Heart left ventricle (tissue), 16 donors: ENCODE results near the gene AREL1. TPM values are rescaled to one million over a fixed set of nuclear protein-coding genes. Genes with fewer than 3 reads are reported as not detected.

Experiments used
- ATAC-seq, 4 donors: fragments of 200-7000 bp; cut with Tn5 transposase; one replicate each; pipeline ENCODE4 v1.9.1; 2020 to 2022; ENCODE audit warnings: moderate library complexity in 4 of 4, mild to moderate bottlenecking in 3 of 4, moderate number of reproducible peaks in 1 of 4
- DNase-seq, 5 donors: peaks; one replicate each; pipeline ENCODE4 v3.0.0-alpha.2; 2020
- H3K27ac ChIP-seq, 12 donors: fragments of 200-600 bp; sonication (generic) in 4 of 12; one replicate each; pipeline versions ENCODE4 v1.5.0 to v1.8.0; 2016 to 2022; ENCODE audit warnings: mild to moderate bottlenecking in 2 of 12
- H3K27me3 ChIP-seq, 9 donors: fragments of 200-600 bp; sonication (generic) in 2 of 9; one replicate each; pipeline versions ENCODE4 v1.5.1 to v1.8.0; 2016 to 2022; ENCODE audit warnings: mild to moderate bottlenecking in 3 of 9
- H3K36me3 ChIP-seq, 9 donors: fragments of 200-600 bp; sonication (generic) in 2 of 9; one replicate each; pipeline versions ENCODE4 v1.5.0 to v1.8.0; 2018 to 2022; ENCODE audit warnings: mild to moderate bottlenecking in 2 of 9
- H3K4me1 ChIP-seq, 12 donors: fragments of 200-600 bp; sonication (generic) in 4 of 12; one replicate each; pipeline versions ENCODE4 v1.5.0 to v1.8.0; 2016 to 2022; ENCODE audit warnings: mild to moderate bottlenecking in 3 of 12
- H3K4me3 ChIP-seq, 12 donors: fragments of 200-600 bp; sonication (generic) in 4 of 12; one replicate each; pipeline versions ENCODE4 v1.5.0 to v1.8.0; 2017 to 2022; ENCODE audit warnings: mild to moderate bottlenecking in 9 of 12, moderate library complexity in 4 of 12
- H3K9me3 ChIP-seq, 12 donors: fragments of 200-600 bp; sonication (generic) in 4 of 12; one replicate each; pipeline versions ENCODE4 v1.5.0 to v1.8.0; 2016 to 2022; ENCODE audit warnings: mild to moderate bottlenecking in 1 of 12
- CTCF ChIP-seq, 12 donors: fragments of 200-600 bp; sonication (generic) in 4 of 12; IDR thresholded peaks; one replicate each; pipeline versions ENCODE4 v1.5.0 to v1.8.0; 2018 to 2022; ENCODE audit warnings: antibody characterized with exemption in 12 of 12, mild to moderate bottlenecking in 5 of 12
- POLR2A ChIP-seq, 2 donors: fragments of 450-650 bp; IDR thresholded peaks; one replicate each; pipeline ENCODE4 v1.6.1; 2017; ENCODE audit warnings: antibody characterized with exemption in 2 of 2, mild to moderate bottlenecking in 2 of 2, moderate library complexity in 2 of 2
- WGBS, 4 donors: extraction: QIAGEN DNeasy Blood & Tissue Kit in 2 of 4; methylation state at CpG; one replicate each; pipeline versions ENCODE4 v1.1.5 to v1.1.7; 2013 to 2018; 5-methylcytosine and 5-hydroxymethylcytosine counted together
- intact Hi-C, 10 donors: fragments of 100-400 bp; cut with DNase I; formaldehyde crosslinking; loops; one replicate each; pipeline versions ENCODE4 v1.11.1 to v1.14.2; 2022
- polyA plus RNA-seq, 2 donors: library from polyadenylated mRNA; stranded (reverse); fragments of 200-250 nt; gene quantifications; one replicate each; pipeline ENCODE4 v1.2.3, GENCODE V29; 2013
- total RNA-seq, 9 donors: library from RNA; depleted of rRNA in 2 of 9; stranded (reverse); fragments of >200 nt in 2 of 9; fragmentation: NEBNext Ultra II Directional in 3 of 9; extraction: Animal tissue kit (Norgen Biotek cat#: 25700) in 3 of 9; gene quantifications; one replicate each; pipeline versions ENCODE4 v1.1.0 to v1.2.4, GENCODE V29; 2016 to 2023
- donor health status: ischemic (EF 13 %, LVEDD 7.1; RV severe dilation, severe dysfunction).
- donor health status: healthy with polysubstance abuse.
- donor health status: DM: no; HTN: yes; CAD: no.
- donor health status: DM: no; HTN: no; CAD: no.
- donor health status: ischemic (EF 25% LVEDD 6.9; RV normal size, moderate dysfunction).
- donor health status: ischemic (EF 25% LVEDD 5.7; RV mildly dilated, moderate dysfunction).
- donor health status: healthy.
- donor health status: DM: yes; HTN: yes; CAD: no.
- donor health status: ischemic (EF 35%, LVEDD 5.7; RV mildly dilated, moderate dysfunction).
- donor health status: nonischemic (EF 11% LVEDD 7.7; RV severe dilation, severe dysfunction).
- donor health status: DM: yes; HTN: yes; CAD: no.
- donor health status: PGD.
- donor health status: ischemic (EF 29% LVEDD 5.4; RV normal size, mild dysfunction).
- donor health status: nonischemic (EF 23%, LVEDD 6.1; RV moderate dilation, normal function).

Gene AREL1
- total and polyA plus RNA-seq, 11 donors, result 7.8 to 30.9 (median 22.2) TPM

- H3K27me3 ChIP-seq, result no peaks in the 10 kb centered on the region
- DNase-seq (no peak), ATAC-seq (no peak)
- no peak overlapping the region for H3K4me3 ChIP-seq
- no peak overlapping the region for H3K27ac ChIP-seq
- intact Hi-C loops, result no loop called here
- H3K4me1 ChIP-seq, result peaks cover 0 to 27% (median 9%) of the 10 kb centered on the region in 12 donors
- TF ChIP-seq POLR2A (IDR thresholded peaks at IDR 0.05) (no peak), CTCF (IDR thresholded peaks at IDR 0.05) (no peak)
- H3K9me3 ChIP-seq, result no peaks in the 10 kb centered on the region
- H3K36me3 ChIP-seq, result peaks cover 0 to 68% (median 40%) of the 10 kb centered on the region in 9 donors
- WGBS, 4 donors, result 50 to 88% (median 76%) methylated on average over 1 of the region's 1 CpG
Measured at GRCh38 chr14:74658535-74659131, 54.2 kb downstream of the AREL1 start.

- H3K27ac ChIP-seq, result no peak overlapping the region
- peaks cover 0 to 51% (median 23%) of the 10 kb centered on the region in 9 donors for H3K36me3 ChIP-seq
- 88 to 95% (median 93%) methylated on average over 3 of the region's 3 CpGs for WGBS, 4 donors
- intact Hi-C loops, result no loop called here
- H3K9me3 ChIP-seq, result no peaks in the 10 kb centered on the region
- DNase-seq (no peak), ATAC-seq (no peak)
- no peak overlapping the region for H3K4me3 ChIP-seq
- no peaks in the 10 kb centered on the region for H3K27me3 ChIP-seq
- peaks cover 0 to 16% (median 3%) of the 10 kb centered on the region in 12 donors for H3K4me1 ChIP-seq
- TF ChIP-seq CTCF (IDR thresholded peaks at IDR 0.05), result no peak
Measured at GRCh38 chr14:74656964-74657363, 55.9 kb downstream of the AREL1 start.

GRCh38 chr14:74655599-74656395 lies 57.1 kb downstream of the AREL1 start:
- Histone ChIP-seq H3K36me3 (peaks cover 0 to 40% (median 14%) of the 10 kb centered on the region in 9 donors), H3K27me3 (no peaks in the 10 kb centered on the region), H3K9me3 (no peaks in the 10 kb centered on the region), H3K4me1 (peaks cover 0 to 11% (median 3%) of the 10 kb centered on the region in 12 donors), H3K4me3 (no peak overlapping the region), H3K27ac (peak overlapping the region in 1 of 12 donors; percentile 15)
- ATAC-seq (no peak), DNase-seq (no peak)
- TF ChIP-seq CTCF (IDR thresholded peaks at IDR 0.05) (no peak), POLR2A (IDR thresholded peaks at IDR 0.05) (no peak)
- intact Hi-C loops, result no loop called here
- whole genome bisulfite sequencing, 4 donors, result 86 to 91% (median 87%) methylated on average over 2 of the region's 2 CpGs

GRCh38 chr14:74654931-74655330 lies 57.9 kb downstream of the AREL1 start:
- Histone ChIP-seq H3K4me1 (peaks cover 0 to 14% (median 3%) of the 10 kb centered on the region in 12 donors), H3K9me3 (no peaks in the 10 kb centered on the region), H3K27ac (peak overlapping the region in 2 of 12 donors; percentile 15 to 20), H3K36me3 (peaks cover 0 to 32% (median 8%) of the 10 kb centered on the region in 9 donors), H3K27me3 (no peaks in the 10 kb centered on the region), H3K4me3 (no peak overlapping the region)
- no peak for ATAC-seq
- no peak for DNase-seq
- no peak for TF ChIP-seq CTCF (IDR thresholded peaks at IDR 0.05)
- TF ChIP-seq POLR2A (IDR thresholded peaks at IDR 0.05), result no peak
- 66 to 71% (median 70%) methylated on average over 3 of the region's 3 CpGs for WGBS, 4 donors
- intact Hi-C loops, result no loop called here
